HG02852 (cell line): ENCODE results near the gene SPEM2.
"Not testable (repeated sequence)": the region's sequence is repeated elsewhere in the genome, so short reads cannot be mapped to it uniquely, and the experiment has no call there.

Experiments
- ATAC-seq: cut with Tn5 transposase; IDR thresholded peaks from one replicate; pipeline ENCODE4 v1.9.1; 2021; ENCODE audit warnings: mild to moderate bottlenecking, moderate library complexity; ENCODE audit not compliant: unreplicated experiment

The SPEM2 gene

DNA sequence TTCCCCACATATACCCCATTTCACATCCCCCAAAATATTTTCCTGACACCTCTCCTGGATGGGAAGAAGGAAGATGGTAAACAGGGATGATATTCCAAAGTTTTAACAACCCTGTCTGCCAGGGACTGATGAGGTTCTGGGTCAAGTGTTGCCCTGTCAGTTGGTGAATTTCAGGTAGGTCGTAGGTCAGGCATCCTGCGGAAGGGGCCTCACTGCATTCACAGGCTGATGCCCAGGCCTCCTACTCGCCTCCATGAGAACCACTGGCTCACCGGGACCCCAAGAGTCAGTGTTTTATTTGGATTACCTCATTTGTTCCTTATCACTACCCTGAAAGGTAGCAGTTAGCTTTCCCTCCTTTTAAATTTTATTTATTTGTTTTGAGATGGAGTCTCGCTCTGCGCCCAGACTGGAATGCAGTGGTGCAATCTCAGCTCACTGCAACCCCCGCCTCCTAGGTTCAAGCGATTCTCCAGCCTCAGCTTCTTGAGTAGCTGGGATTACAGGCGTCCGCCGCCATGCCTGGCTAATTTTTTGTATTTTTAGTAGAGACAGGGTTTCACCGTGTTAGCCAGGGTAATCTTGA, 43.5 kb downstream of the SPEM2 start:
- no peak for ATAC-seq

DNA sequence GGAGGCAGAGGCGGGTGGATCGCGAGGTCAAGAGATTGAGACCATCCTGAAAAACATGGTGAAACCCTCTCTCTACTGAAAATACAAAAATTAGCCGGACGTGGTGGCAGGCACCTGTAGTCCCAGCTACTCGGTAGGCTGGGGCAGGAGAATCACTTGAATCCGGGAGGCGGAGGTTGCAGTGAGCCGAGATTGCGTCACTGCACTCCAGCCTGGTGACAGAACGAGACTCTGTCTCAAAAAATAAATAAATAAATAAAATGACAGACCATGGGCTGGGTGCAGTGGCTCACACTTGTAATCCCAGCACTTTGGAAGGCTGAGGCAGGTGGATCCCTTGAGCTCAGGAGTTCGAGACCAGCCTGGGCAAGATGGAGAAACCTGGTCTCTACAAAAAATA, 44.4 kb downstream of the SPEM2 start:
- not testable (repeated sequence) for ATAC-seq

DNA sequence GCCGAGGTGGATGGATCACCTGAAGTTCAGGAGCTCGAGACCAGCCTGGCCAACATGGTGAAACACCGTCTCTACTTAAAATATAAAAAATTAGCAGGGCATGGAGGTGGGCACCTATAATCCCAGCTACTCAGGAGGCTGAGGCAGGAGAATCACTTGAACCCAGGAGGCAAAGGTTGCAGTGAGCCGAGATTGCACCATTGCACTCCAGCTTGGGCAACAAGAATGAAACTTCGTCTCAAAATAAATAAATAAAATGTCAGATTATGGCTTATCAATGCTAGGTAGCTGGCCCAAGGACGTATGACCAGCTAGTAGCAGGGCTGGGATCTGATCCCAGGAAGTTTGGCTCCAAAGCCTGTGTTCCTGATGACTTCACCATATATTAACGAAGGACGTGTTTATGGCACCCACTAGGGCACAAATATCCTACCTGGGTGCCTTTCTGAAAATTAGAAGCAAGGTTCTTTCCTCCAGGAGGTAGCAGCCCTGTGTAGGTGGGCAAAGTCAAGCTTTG, 45.1 kb downstream of the SPEM2 start:
- not testable (repeated sequence) for ATAC-seq

DNA sequence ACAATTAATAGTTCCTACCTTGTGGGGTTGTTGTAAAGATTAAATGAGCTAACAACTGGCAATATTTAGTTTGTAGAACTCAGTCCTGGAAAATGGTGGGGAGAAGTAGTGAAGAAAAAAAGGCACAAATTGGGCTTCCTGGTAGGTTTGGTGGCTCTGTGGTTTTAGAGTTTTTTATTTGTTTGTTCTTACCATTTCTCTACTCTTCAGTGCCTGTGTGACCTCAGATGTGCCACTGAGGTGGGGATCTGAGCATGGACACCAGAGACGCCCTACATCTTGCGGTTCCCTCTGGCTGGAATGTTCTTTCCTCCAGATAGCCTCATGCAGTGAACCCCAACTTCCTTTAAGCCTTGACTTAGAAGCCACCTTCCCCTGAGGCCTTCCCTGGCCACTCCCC, 46.3 kb downstream of the SPEM2 start:
- ATAC-seq: no peak

- not testable (repeated sequence) for ATAC-seq
These were observed 49.4 kb downstream of the SPEM2 start for GRCh38 chr17:7474767-7475166.

GRCh38 chr17:7475764-7476422, 50.5 kb downstream of the SPEM2 start:
- no peak for ATAC-seq

DNA sequence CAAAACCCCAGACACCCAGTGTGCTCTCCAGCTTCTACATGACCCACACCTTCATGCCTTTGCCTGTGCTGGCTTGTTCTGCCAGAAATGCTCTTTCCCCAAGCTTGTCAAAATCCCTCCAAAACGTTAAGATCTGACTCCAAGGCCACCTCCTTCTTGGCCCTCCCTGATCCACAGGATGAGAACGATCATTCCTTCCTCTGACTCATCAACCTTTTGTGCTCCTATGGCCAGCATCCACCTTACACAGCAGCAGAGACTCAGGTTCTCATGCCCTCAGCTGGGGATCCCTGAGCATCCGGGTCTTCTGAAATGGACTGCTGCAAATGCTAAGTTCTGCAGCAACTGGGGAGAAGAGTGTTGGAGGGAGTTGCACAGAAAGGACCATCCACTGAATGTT, 51.1 kb downstream of the SPEM2 start:
- ATAC-seq: no peak

DNA sequence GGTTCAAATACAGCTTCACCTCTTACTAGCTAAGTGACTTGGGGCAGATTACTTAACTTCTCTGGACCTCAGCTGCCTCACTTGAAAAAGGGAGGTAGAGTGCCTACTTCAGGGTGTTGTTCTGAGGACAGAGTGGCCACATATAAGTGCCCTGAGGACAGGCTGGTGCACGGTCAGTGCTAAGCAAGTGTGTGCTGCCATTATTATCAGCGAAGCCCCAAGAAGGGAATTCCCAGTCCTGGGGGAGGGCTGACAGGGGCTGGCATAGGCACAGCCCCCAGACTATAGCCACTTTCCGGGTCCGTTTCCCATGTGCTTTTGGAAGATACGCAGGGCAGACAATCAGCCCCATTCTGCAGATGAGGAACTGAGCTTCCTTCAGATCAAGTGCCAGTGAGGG, 51.5 kb downstream of the SPEM2 start:
- ATAC-seq: no peak
